Right lobe of liver (tissue), 4 donors: Measurements from ENCODE around the gene TUBGCP2.

Experiments used
- CTCF ChIP-seq, 4 donors: fragments of 200-600 bp in 3 of 4; fragments of 450-650 bp in 1 of 4; IDR thresholded peaks; one replicate each; pipeline versions ENCODE4 v1.5.1 to v1.8.0; 2016 to 2022; ENCODE audit warnings: antibody characterized with exemption in 4 of 4, mild to moderate bottlenecking in 2 of 4
- POLR2A ChIP-seq: fragments of 450-650 bp; IDR thresholded peaks from one replicate; pipeline ENCODE4 v1.6.1; 2017; ENCODE audit warnings: antibody characterized with exemption, mild to moderate bottlenecking
- donor health status: DM: no; HTN: no; CAD: no.
- donor health status: DM: no; HTN: no; CAD: no.
- donor health status: DM: no; HTN: yes; CAD: no.

DNA sequence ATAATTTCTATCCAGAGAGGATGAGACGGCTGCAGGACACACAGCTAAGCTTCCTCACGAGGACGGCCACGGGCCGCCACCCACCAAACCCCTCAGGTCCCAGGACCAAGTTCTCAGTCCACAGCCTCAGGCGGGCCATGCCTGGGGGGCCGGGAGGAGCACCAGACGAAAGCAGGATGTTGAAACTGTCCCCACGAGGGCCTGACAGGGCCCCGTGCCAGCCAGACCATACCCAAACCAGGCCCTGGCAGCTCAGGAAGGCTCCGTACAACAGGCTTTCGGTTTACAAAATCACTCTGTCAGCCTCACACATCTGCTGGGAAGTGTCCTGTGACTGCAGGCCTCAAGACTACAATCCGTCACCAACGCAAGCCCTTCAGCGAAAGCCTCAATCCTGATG is 14.5 kb downstream of the TUBGCP2 start:
- TF ChIP-seq CTCF (IDR thresholded peaks at IDR 0.05) (no peak), POLR2A (peak; percentile 18)
